GM10248 (cell line): Measurements from ENCODE around the gene EFTUD2.
A peak's percentile ranks its signal among the peaks of the same experiment; 100 is the strongest.
"Not testable (repeated sequence)": the region's sequence is repeated elsewhere in the genome, so short reads cannot be mapped to it uniquely, and the experiment has no call there.

Source experiments
- CTCF ChIA-PET: fragments of 300-600 bp; sonication (Branson Sonifier 250); formaldehyde crosslinking; extraction: SDS; loops from one replicate; lab custom pipeline; 2021; ENCODE audit warnings: antibody characterized with exemption; lab: Yijun Ruan, JAX
- POLR2A ChIA-PET: fragments of 350-650 bp; sonication (Branson Sonifier 250); formaldehyde crosslinking; extraction: SDS; loops from one replicate; lab custom pipeline; 2020; ENCODE audit warnings: antibody characterized with exemption; lab: Yijun Ruan, JAX
- DNase-seq: peaks from one replicate; pipeline ENCODE4 v3.0.0; 2012; ENCODE audit errors: extremely low spot score
- TF ChIP-seq, protein P1 (sequence below): IDR thresholded peaks from 2 replicates; pipeline ENCODE4 v1.5.1; 2012; ENCODE audit warnings: mild to moderate bottlenecking, low read depth; ENCODE audit errors: extremely low read depth, missing control alignments, control extremely low read depth

EFTUD2 gene

DNA sequence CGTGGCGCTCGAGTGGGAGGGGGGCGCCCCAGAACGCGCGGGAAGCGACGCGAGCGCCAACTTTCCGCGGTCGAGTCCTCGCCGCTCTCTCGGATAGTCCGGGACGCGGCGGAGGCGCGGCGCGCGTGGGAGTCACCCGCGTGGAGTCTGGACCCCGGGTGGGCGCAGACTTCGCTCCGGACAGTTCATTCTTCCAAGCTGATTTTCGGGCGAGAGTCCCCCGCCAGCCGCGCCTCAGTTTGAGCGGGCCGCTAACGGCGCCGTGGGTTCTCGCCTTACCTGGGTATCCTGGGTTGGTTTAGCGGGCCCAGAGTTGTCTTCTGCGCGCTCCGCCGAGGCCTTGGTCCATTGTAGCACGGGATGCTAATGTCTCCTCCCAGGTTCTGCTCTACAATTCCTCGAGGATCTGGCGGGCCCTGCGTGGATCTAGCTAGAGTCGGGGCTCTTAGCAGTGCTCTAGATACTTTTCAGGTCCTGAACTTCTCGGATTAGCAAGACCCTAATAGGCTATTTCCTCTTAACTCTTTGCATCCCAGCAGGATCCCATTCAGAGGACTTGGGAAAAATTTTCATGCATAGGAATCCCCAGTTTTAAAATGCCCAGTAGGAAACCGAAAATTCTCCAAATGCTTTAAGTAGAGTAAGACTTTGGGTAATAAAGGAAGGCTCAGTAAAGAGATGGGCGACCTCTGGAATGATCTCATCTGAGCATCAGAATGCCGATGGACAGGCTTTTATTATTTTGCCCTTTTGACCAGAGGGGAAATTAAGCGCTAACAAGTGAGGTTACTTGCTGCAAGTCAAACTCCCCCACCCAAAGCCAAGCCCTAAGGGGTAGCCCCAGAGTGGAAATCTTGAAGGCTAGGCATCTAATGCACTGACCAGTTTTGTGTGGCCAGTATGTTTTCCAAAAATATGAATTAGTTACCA, 68.6 kb downstream of the EFTUD2 start:
- CTCF ChIA-PET: interaction anchor here (0.7 to 1.3 kb wide), 3 partner anchors 17 to 51 kb away, joined by 3 to 5 read pairs (median 3); no protein-coding TSS in a partner anchor
- POLR2A ChIA-PET: interaction anchor here (0.6 kb wide), 1 partner anchor 19 kb away, joined by 4 read pairs; no protein-coding TSS in a partner anchor

DNA sequence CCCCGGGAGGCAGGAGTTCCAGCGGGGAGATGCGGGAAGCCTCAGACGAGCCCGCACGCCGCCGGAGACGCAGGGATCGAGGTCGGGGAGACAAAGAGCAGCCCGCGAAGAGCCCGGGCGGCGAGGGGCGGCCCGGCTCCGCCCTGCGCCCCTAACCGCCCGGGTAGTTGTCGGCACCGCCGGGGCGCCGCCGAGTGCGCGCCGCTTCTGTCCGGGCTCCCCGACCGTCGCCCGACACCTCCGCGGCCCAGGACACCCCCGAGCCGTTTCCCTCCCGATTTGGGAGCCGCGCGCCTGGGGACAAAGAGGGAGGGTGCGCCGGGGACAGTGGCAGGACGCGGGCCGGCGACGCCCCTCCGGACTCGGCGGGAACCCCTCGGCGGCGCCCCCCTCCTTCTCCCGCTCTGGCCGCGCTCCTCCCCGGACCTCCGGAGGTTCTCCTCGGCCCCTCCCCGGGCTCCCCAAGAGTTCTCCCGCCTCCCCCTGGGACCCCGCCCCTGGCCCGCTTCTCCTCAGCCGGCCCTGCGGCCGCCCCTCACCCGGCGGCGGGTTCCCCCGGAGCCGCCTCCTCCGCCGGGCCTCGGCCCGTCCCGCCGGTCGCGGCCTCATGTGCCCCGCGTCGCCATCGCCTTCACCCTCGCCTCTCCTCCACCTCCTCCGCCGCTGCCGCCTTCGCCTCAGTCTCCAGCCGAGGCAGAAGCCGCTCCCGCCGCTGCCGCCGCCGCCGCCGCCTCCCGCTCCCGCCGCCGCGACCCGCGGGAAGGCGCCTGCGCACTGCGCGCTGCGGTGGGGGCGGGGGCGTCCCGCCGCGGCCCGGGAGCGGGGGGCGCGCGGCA, 69.5 kb downstream of the EFTUD2 start, which contains the start of gene GJC1:
Gene GJC1, minus strand, starts transcription at position 765 of the 836 bp plus-strand sequence. CDS start 24,470 bp downstream, outside the sequence.
- ChIA-PET POLR2A (no interaction called here), CTCF (interaction anchor here (1.0 to 1.7 kb wide), 3 partner anchors 49 to 54 kb away, joined by 3 to 7 read pairs (median 4); no protein-coding TSS in a partner anchor)
- peak; percentile 61 for DNase-seq
- TF ChIP-seq, protein P1, sequence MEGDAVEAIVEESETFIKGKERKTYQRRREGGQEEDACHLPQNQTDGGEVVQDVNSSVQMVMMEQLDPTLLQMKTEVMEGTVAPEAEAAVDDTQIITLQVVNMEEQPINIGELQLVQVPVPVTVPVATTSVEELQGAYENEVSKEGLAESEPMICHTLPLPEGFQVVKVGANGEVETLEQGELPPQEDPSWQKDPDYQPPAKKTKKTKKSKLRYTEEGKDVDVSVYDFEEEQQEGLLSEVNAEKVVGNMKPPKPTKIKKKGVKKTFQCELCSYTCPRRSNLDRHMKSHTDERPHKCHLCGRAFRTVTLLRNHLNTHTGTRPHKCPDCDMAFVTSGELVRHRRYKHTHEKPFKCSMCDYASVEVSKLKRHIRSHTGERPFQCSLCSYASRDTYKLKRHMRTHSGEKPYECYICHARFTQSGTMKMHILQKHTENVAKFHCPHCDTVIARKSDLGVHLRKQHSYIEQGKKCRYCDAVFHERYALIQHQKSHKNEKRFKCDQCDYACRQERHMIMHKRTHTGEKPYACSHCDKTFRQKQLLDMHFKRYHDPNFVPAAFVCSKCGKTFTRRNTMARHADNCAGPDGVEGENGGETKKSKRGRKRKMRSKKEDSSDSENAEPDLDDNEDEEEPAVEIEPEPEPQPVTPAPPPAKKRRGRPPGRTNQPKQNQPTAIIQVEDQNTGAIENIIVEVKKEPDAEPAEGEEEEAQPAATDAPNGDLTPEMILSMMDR: no peak

More for the DNA sequence above, 68.6 kb downstream of the EFTUD2 start:
- TF ChIP-seq, protein P1: no peak
- no peak for DNase-seq

DNA sequence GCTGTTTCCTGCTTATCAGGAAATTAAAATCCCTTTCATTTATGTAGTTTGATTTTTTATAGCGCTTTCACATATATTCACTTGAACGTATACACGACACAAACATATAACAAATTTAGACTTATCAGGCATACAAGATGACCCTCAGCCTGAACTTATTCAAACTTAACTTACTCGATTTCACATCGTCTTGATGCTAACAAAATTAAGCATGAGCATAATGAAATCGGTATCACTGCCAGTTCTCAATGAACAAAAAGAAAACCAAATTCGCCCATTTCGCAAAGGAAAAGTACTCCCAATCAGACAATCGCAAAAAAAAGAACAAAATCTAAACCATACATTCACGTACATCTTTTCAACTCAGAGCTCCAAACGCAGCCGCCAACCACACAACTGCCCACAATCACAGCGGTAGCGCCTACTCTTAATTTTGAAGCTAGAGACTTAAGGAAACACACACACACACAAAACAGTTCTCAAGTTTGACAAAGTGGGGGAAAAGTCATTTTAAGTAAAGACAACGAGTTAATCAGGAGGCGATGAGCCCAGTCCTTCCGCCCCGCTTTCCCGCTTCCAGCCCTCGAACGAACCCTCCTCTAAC, 70.2 kb downstream of the EFTUD2 start:
- TF ChIP-seq, protein P1: no peak
- POLR2A ChIA-PET: no interaction called here
- CTCF ChIA-PET: interaction anchor here (1.0 to 1.7 kb wide), 4 partner anchors 12 to 53 kb away, joined by 3 to 7 read pairs (median 4); no protein-coding TSS in a partner anchor
- no peak for DNase-seq

DNA sequence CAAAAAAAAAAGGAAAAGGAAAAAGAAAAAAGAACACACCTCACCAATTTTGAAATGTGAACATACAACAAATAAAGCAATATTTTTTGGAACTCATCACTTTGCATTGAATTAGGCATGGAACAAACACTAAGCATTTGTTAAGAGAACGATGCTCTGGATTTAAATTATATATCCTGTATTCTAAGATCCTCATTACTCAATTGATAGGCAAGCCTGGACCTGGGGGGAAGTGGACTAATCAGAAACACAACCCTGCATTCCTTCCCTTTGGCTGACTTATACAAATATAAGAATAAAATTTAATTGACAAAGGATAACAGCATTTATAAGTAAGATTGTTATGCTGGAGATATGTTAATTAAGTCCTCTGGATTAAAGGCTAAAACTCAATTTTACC, 71.4 kb downstream of the EFTUD2 start:
- TF ChIP-seq, protein P1: no peak
- POLR2A ChIA-PET: interaction anchor here (0.5 kb wide), 1 partner anchor 333 kb away, joined by 6 read pairs; no protein-coding TSS in a partner anchor
- no peak for DNase-seq
- CTCF ChIA-PET: interaction anchor here (1.2 to 1.7 kb wide), 3 partner anchors 13 to 52 kb away, joined by 3 to 7 read pairs (median 4); no protein-coding TSS in a partner anchor

DNA sequence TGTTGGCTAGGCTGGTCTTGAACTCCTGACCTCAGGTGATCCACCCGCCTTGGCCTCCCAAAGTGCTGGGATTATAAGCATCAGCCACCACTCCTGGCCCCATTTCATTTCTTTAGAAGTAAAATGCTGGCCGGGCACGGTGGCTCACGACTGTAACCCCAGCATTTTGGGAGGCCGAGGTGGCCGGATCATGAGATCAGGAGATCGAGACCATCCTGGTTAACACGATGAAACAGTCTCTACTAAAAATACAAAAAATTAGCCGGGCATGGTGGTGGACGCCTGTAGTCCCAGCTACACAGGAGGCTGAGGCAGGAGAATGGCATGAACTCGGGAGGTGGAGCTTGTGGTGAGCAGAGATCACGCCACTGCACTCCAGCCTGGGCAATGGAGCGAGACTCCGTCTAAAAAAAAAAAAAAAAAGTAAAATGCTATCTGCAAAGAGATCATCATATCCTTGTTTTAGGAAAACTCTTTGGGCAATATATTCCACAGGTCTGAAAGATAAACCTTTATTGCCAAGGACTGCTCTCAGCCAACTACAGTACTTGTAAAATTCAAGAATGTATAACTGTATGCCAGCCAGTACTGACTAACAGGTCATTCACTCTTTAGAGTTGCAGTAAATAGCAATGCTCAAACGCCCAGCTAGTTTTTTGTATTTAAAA, 73.0 kb downstream of the EFTUD2 start:
- DNase-seq: no peak
- ChIA-PET POLR2A (no interaction called here), CTCF (interaction anchor here (2.0 kb wide), 1 partner anchor 47 kb away, joined by 13 read pairs; no protein-coding TSS in a partner anchor)
- TF ChIP-seq, protein P1: no peak

DNA sequence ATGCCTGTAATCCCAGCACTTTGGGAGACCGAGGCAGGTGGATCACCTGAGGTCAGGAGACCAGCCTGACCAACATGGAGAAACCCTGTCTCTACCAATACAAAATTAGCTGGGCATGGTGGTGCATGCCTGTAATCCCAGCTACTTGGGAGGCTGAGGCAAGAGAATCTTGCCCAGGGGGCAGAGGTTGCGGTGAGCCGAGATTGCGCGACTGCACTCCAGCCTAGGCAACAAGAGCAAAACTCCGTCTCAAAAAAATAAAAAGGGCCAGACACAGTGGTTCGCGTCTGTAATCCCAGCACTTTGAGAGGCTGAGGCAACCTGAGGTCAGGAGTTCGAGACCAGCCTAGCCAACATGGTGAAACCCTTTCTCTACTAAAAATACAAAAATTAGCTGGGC, 74.0 kb downstream of the EFTUD2 start:
- POLR2A ChIA-PET: interaction anchor here (0.7 kb wide), 1 partner anchor 30 kb away, joined by 6 read pairs; no protein-coding TSS in a partner anchor
- CTCF ChIA-PET: not testable (repeated sequence)

More for the DNA sequence above, 74.0 kb downstream of the EFTUD2 start:
- not testable (repeated sequence) for DNase-seq
